HG03097 (cell line): Measurements from ENCODE around the gene CFAP99.

Source experiments
- ATAC-seq: cut with Tn5 transposase; IDR thresholded peaks from one replicate; pipeline ENCODE4 v1.9.1; 2021; ENCODE audit not compliant: unreplicated experiment, low FRiP score

CFAP99 gene

GRCh38 chr4:2409381-2409783 lies 9.4 kb upstream of the CFAP99 start:
- ATAC-seq = no peak

DNA sequence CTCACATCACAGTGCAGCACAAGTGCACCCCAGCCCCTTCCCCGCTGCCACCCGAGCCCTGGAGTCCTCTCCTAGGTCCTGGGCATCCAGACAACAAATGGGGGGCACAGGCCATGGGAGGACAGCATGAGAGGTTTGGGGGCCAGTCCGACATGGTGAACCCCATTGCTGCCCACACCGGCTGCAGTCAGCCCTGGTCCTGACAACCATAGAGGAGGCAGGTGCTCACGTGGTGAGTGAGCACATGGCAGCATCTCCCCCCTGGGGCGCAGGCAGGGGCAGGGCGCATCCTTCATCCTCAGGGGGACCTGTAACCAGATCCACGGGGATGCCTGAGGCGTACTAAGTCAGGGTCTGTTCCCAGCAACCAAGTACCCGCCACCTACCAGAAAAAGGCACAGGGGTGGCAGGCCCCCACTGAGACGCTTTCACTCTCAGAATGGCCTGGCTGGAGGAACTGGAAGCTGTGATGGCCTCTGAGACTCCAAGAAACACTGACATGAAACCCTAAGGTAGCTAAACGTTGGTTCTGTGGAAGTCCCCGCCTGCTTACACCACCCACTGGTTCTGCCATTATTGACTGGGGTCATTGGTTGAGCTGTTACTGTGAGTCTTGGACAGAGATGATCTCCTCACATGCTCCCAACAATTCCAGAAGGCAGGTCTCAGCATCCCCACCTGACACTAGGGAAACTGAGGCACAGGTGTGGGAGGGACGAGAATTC lies 6.8 kb upstream of the CFAP99 start:
- no peak for ATAC-seq

DNA sequence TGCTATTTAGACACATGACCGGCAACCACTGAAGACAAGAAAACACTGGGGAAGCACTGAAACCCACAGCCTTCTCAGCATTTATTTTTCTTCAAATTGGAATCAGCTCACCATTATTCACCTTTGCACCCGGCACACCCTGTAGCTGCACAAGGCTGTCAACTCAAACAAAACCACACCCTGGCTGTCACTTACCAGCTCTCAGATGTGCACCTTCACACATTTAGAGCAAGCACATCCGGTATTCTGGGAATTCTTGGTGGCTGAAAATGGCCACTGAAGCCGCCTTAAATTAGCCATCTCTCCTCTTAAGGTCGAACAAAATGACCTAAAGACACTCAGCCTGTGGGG lies 6.2 kb upstream of the CFAP99 start:
- no peak for ATAC-seq

GRCh38 chr4:2412885-2413716 lies 5.7 kb upstream of the CFAP99 start:
- ATAC-seq = peak; percentile 49

- no peak for ATAC-seq
Observed at GRCh38 chr4:2413821-2414610, 4.7 kb upstream of the CFAP99 start.

DNA sequence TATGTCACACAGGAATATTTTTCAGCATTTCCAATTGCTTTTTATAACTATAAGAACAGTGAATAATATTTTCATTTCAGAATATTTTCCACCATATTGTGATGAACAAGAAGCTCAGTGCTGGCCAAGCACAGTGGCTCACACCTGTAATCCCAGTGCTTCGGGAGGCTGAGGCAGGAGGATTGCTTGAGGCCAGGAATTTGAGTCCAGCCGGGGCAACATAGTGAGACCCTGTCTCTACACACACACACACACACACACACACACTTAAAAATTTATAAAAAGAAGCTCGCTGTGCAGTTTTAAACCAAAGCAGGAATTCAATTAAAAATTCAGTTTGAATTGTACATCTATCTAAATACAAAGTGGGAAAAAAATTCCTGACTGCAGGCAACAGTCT lies 3.5 kb upstream of the CFAP99 start:
- ATAC-seq = no peak

DNA sequence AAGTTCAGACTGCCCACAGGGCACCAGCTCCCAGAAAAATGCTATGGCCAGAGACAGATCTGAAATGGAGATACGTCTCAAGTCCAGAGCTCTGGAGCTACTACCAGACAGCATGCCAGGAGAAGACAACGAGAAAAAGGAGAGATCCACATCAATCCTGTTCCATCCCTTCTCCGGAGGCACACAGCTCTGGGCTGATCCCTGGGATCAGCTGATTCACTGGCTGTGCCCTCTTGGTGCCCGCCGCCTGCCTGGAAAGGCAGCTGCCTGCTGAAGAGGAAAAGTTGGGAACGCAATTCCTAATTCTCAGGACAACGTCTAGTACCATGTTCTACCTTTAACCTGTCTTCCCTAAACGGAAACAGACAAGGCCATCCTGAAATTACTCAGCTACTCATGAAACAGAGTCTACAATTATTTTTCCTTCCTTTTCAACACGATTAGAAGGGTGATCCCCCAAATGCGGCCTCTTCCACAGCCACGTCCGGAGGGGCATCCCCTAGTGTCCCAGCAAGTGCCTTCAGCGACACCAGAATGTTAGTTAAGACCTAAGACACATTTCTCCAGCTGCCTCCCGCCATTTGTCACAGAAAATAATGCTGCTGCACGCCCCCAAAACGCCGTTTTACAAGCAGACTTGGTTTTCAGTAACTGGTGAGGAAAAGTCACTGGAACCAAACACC lies 2.7 kb upstream of the CFAP99 start:
- no peak for ATAC-seq

- no peak for ATAC-seq
Observed at GRCh38 chr4:2416564-2417225, 2.1 kb upstream of the CFAP99 start.

- no peak for ATAC-seq
Observed at GRCh38 chr4:2417226-2417764, 1.5 kb upstream of the CFAP99 start.

GRCh38 chr4:2417765-2418649 lies 748 bp upstream of the CFAP99 start, which contains the start of gene ZFYVE28:
ZFYVE28 (minus strand) TSS chr4:2418645; CDS start chr4:2418323, 322 bp downstream.
- peak; percentile 17 for ATAC-seq

DNA sequence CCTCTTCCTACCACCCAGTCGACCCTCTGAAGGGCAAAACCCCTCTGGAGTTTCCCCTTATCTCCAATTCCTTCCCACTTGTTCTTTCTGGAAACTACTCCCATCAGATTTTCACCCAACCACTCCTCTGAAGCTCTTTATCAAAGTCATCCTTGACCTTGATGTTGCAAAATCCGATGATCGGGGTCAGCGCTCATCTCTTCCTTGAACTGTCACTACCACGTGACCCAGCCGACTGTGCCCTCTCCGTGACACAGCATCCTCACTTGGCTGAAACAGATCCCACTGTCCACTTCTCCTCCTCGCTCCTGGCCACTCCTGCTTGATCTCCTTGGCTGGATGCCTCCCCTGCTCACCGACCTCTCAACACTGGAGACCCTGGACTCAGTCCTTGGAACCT lies 1.1 kb downstream of the CFAP99 start:
- ATAC-seq = no peak

- ATAC-seq = no peak
Observed at GRCh38 chr4:2421928-2422327, 3.2 kb downstream of the CFAP99 start.

GRCh38 chr4:2423066-2423465 lies 4.3 kb downstream of the CFAP99 start:
- ATAC-seq = no peak

DNA sequence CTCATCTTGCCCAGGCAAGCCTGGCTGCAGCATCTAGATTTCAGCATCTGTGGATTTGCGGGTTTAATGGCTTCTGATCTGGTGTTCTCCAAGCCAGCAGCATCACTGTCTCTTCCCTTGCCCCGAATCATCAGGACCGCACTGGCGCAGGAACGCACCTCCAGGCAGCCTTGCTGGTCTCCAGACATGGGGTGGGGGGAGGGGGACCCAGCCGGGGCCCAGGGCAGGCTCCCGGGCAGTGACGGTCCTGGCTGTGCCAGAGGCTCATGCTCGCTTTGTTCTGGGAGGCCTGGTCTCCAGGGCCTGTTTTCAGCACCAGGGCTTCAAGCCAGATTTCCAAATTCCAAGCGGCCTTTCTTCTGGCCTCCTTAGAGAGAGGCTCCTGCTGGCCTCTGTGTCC lies 4.9 kb downstream of the CFAP99 start:
- no peak for ATAC-seq

DNA sequence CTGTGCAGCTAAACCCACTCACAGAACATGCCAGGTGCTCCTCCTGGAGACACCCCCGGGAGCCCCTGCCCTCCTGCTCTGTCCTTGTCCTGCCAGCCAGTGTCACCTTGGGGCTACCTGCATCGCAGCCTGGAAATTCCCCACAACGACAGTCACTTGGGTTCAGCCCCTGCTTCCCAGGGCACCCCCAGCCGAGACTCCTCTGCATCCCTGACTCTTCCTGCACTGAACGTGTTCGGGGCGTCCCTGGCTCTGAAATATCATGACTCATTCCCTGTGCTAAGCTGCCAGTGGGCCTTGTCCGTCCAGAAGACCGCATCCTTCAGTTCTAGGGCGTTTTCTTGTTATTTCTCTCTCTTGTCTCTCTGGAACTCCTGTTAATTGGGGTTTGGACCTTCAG lies 5.8 kb downstream of the CFAP99 start:
- ATAC-seq = no peak

- ATAC-seq = no peak
Observed at GRCh38 chr4:2425386-2426068, 6.8 kb downstream of the CFAP99 start.

DNA sequence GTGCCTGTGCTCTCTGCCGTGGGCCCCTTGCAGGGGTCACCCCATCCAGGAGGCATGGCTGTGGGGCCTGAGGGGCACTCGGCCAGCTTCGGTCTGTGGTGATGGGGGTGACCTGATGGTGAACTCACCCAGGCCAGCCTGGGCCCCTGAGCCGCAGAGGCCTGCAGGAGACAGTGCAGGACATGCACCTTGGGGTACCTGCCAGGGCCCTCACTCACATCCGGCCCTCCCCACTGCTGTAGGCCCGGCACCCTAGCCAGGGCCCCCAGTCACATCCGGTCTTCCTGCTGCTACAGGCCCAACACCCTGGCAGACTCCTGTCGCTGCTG lies 7.3 kb downstream of the CFAP99 start:
- ATAC-seq = no peak

- no peak for ATAC-seq
Observed at GRCh38 chr4:2426711-2427275, 8.0 kb downstream of the CFAP99 start.
